Esophagus (tissue), 2 donors: ENCODE measurements around the gene OR7C1. TPM values are rescaled to one million over a fixed set of nuclear protein-coding genes. Genes with fewer than 3 reads are reported as not detected.
"Not testable (repeated sequence)": the region's sequence is repeated elsewhere in the genome, so short reads cannot be mapped to it uniquely, and the experiment has no call there.

Experiments
- H3K27ac ChIP-seq, 2 donors: one replicate each; pipeline ENCODE4 v1.5.1; 2013; ENCODE audit warnings: low read depth in 2 of 2, mild to moderate bottlenecking in 2 of 2, inconsistent platforms in 1 of 2, low read length in 1 of 2, moderate library complexity in 1 of 2
- H3K27me3 ChIP-seq, 2 donors: one replicate each; pipeline ENCODE4 v1.6.1; 2013; ENCODE audit warnings: low read length in 2 of 2, control low read depth in 1 of 2, mild to moderate bottlenecking in 1 of 2; ENCODE audit not compliant: insufficient read depth in 2 of 2, control insufficient read depth in 1 of 2
- H3K36me3 ChIP-seq, 2 donors: one replicate each; pipeline ENCODE4 v1.6.1; 2013; ENCODE audit warnings: low read length in 1 of 2; ENCODE audit not compliant: control insufficient read depth in 2 of 2, insufficient read depth in 2 of 2
- H3K4me1 ChIP-seq, 2 donors: one replicate each; pipeline ENCODE4 v1.6.1; 2013; ENCODE audit warnings: low read length in 1 of 2; ENCODE audit not compliant: control insufficient read depth in 2 of 2, insufficient read depth in 2 of 2
- H3K4me3 ChIP-seq, 2 donors: one replicate each; pipeline ENCODE4 v1.5.1; 2013; ENCODE audit warnings: low read length in 2 of 2, mild to moderate bottlenecking in 2 of 2, low read depth in 1 of 2, moderate library complexity in 1 of 2
- H3K9me3 ChIP-seq, 2 donors: one replicate each; pipeline ENCODE4 v1.6.1; 2013; ENCODE audit warnings: mild to moderate bottlenecking in 2 of 2, low read depth in 1 of 2, low read length in 1 of 2, moderate library complexity in 1 of 2; ENCODE audit not compliant: control insufficient read depth in 2 of 2, insufficient read depth in 1 of 2
- WGBS, 2 donors: extraction: QIAGEN DNeasy Blood & Tissue Kit; methylation state at CpG; one replicate each; pipeline ENCODE4 v1.1.7; 2013; 5-methylcytosine and 5-hydroxymethylcytosine counted together
- polyA plus RNA-seq, 2 donors: library from polyadenylated mRNA; stranded (reverse); fragments of 200-250 nt; gene quantifications; one replicate each; pipeline ENCODE4 v1.2.3, GENCODE V29; 2013
- donor health status: healthy with polysubstance abuse.
- donor health status: Bipolar disorder and iron deficiency.

Gene OR7C1
- polyA plus RNA-seq, 2 donors = 0.01 to 0.02 TPM

- H3K9me3 ChIP-seq, H3K27me3 ChIP-seq, H3K36me3 ChIP-seq, H3K27ac ChIP-seq, H3K4me1 ChIP-seq, H3K4me3 ChIP-seq: not testable (repeated sequence)
- 67 to 69% methylated on average over 12 of the region's 12 CpGs for WGBS, 2 donors
Measured at GRCh38 chr19:14778110-14778845, 56.7 kb downstream of the OR7C1 start, which contains the start of gene ADGRE2. TSS of gene ADGRE2 (minus strand) at chr19:14778560. CDS start at chr19:14776756, 1,804 bp downstream.

- H3K27me3 ChIP-seq, H3K9me3 ChIP-seq, H3K36me3 ChIP-seq, H3K4me1 ChIP-seq, H3K27ac ChIP-seq, H3K4me3 ChIP-seq: not testable (repeated sequence)
- WGBS, 2 donors = 86 to 94% methylated on average over 4 of the region's 4 CpGs
Measured at GRCh38 chr19:14777645-14778044, 57.3 kb downstream of the OR7C1 start.

GRCh38 chr19:14775869-14776586 is 59.0 kb downstream of the OR7C1 start:
- 5 to 11% methylated on average over 22 of the region's 22 CpGs for WGBS, 2 donors
- Histone ChIP-seq H3K4me3 (peak overlapping the region; percentile 1 to 39), H3K4me1 (peaks cover 0 to 2% of the 10 kb centered on the region in 2 donors), H3K27me3 (no peaks in the 10 kb centered on the region), H3K36me3 (no peaks in the 10 kb centered on the region), H3K9me3 (no peaks in the 10 kb centered on the region), H3K27ac (peak overlapping the region in 1 of 2 donors; percentile 2)

GRCh38 chr19:14775326-14775725 is 59.7 kb downstream of the OR7C1 start:
- not testable (repeated sequence) for H3K36me3 ChIP-seq, H3K9me3 ChIP-seq, H3K27me3 ChIP-seq, H3K4me1 ChIP-seq, H3K4me3 ChIP-seq, H3K27ac ChIP-seq
- 69 to 73% methylated on average over 8 of the region's 8 CpGs for WGBS, 2 donors

GRCh38 chr19:14774373-14774772 is 60.6 kb downstream of the OR7C1 start:
- Histone ChIP-seq H3K36me3 (no peaks in the 10 kb centered on the region), H3K4me3 (no peak overlapping the region), H3K27me3 (no peaks in the 10 kb centered on the region), H3K4me1 (peaks cover 0 to 2% of the 10 kb centered on the region in 2 donors), H3K9me3 (no peaks in the 10 kb centered on the region), H3K27ac (no peak overlapping the region)
- WGBS, 2 donors = 75 to 79% methylated on average over 10 of the region's 10 CpGs

- H3K4me3 ChIP-seq, H3K4me1 ChIP-seq, H3K9me3 ChIP-seq, H3K27ac ChIP-seq, H3K36me3 ChIP-seq, H3K27me3 ChIP-seq: not testable (repeated sequence)
- WGBS, 2 donors = 78% methylated on average over 9 of the region's 9 CpGs
Measured at GRCh38 chr19:14773722-14774121, 61.3 kb downstream of the OR7C1 start.

GRCh38 chr19:14772995-14773394 is 62.0 kb downstream of the OR7C1 start:
- no peak overlapping the region for H3K4me3 ChIP-seq
- H3K4me1 ChIP-seq = peaks cover 0 to 2% of the 10 kb centered on the region in 2 donors
- 90 to 95% methylated on average over 7 of the region's 7 CpGs for WGBS, 2 donors
- no peaks in the 10 kb centered on the region for H3K9me3 ChIP-seq
- H3K27me3 ChIP-seq = no peaks in the 10 kb centered on the region
- H3K27ac ChIP-seq = no peak overlapping the region
- no peaks in the 10 kb centered on the region for H3K36me3 ChIP-seq

GRCh38 chr19:14772467-14772866 is 62.5 kb downstream of the OR7C1 start:
- Histone ChIP-seq H3K27me3 (no peaks in the 10 kb centered on the region), H3K4me1 (peaks cover 0 to 2% of the 10 kb centered on the region in 2 donors), H3K36me3 (no peaks in the 10 kb centered on the region), H3K27ac (no peak overlapping the region), H3K4me3 (no peak overlapping the region), H3K9me3 (no peaks in the 10 kb centered on the region)
- WGBS, 2 donors = 84 to 89% methylated on average over 8 of the region's 8 CpGs

- no peaks in the 10 kb centered on the region for H3K27me3 ChIP-seq
- no peaks in the 10 kb centered on the region for H3K36me3 ChIP-seq
- H3K4me3 ChIP-seq = no peak overlapping the region
- no peak overlapping the region for H3K27ac ChIP-seq
- no peaks in the 10 kb centered on the region for H3K4me1 ChIP-seq
- WGBS, 2 donors = 77 to 85% methylated on average over 11 of the region's 11 CpGs
- H3K9me3 ChIP-seq = no peaks in the 10 kb centered on the region
Measured at GRCh38 chr19:14770944-14771839, 63.8 kb downstream of the OR7C1 start.
